Smooth muscle cell (in vitro differentiated cells): Measurements from ENCODE around the gene ADAM19. TPM values are rescaled to one million over a fixed set of nuclear protein-coding genes. Genes with fewer than 3 reads are reported as not detected.

Experiments used
- DNase-seq: peaks from one replicate; lab custom pipeline; 2025; ENCODE audit not compliant: unreplicated experiment; lab: John Stamatoyannopoulos, UW
- H2AFZ ChIP-seq: fragments of 200-600 bp; sonication (generic); 2 replicates; pipeline ENCODE4 v1.6.0; 2016; ENCODE audit warnings: antibody characterized with exemption, low read depth, mild to moderate bottlenecking
- H3F3A ChIP-seq: fragments of 200-600 bp; sonication (generic); 2 replicates; pipeline ENCODE4 v1.6.0; 2017; ENCODE audit warnings: antibody characterized with exemption, low read depth
- H3K27ac ChIP-seq: fragments of 200-600 bp; sonication (generic); 2 replicates; pipeline ENCODE4 v1.5.1; 2016; ENCODE audit warnings: low read depth, mild to moderate bottlenecking
- H3K27me3 ChIP-seq: fragments of 200-600 bp; sonication (generic); 2 replicates; pipeline ENCODE4 v1.6.1; 2016; ENCODE audit warnings: low read depth, mild to moderate bottlenecking
- H3K36me3 ChIP-seq: fragments of 200-600 bp; sonication (generic); 2 replicates; pipeline ENCODE4 v1.5.1; 2016; ENCODE audit warnings: low read depth
- H3K4me1 ChIP-seq: fragments of 200-600 bp; sonication (generic); 2 replicates; pipeline ENCODE4 v1.5.1; 2016; ENCODE audit warnings: low read depth
- H3K4me2 ChIP-seq: fragments of 200-600 bp; sonication (generic); 2 replicates; pipeline ENCODE4 v1.6.0; 2016; ENCODE audit warnings: mild to moderate bottlenecking
- H3K4me3 ChIP-seq: fragments of 200-600 bp; sonication (generic); 2 replicates; pipeline ENCODE4 v1.5.1; 2016; ENCODE audit warnings: mild to moderate bottlenecking
- H3K79me2 ChIP-seq: fragments of 200-600 bp; sonication (generic); 2 replicates; pipeline ENCODE4 v1.6.0; 2016; ENCODE audit warnings: low read depth, mild to moderate bottlenecking
- H3K9ac ChIP-seq: fragments of 200-600 bp; sonication (generic); 2 replicates; pipeline ENCODE4 v1.6.0; 2016; ENCODE audit warnings: low read depth
- H3K9me3 ChIP-seq: fragments of 200-600 bp; sonication (generic); replicated peaks from 2 replicates; pipeline ENCODE4 v1.5.1; 2016; ENCODE audit warnings: low read depth
- H4K20me1 ChIP-seq: fragments of 200-600 bp; sonication (generic); 2 replicates; pipeline ENCODE4 v1.6.0; 2016; ENCODE audit warnings: low read depth
- CTCF ChIP-seq: fragments of 200-600 bp; sonication (generic); IDR thresholded peaks from 2 replicates; pipeline ENCODE4 v1.5.1; 2017; ENCODE audit warnings: borderline replicate concordance, mild to moderate bottlenecking, antibody characterized with exemption; ENCODE audit not compliant: insufficient read depth, poor library complexity, severe bottlenecking
- WGBS: methylation state at CpG from one replicate; pipeline ENCODE4 v1.1.7; 2016; ENCODE audit warnings: low lambda C conversion rate; 5-methylcytosine and 5-hydroxymethylcytosine counted together
- polyA plus RNA-seq: library from polyadenylated mRNA; unstranded; fragments of >200 nt; fragmentation: Nextera tagmentation; extraction: Ambion mirVana; gene quantifications from 2 replicates; pipeline ENCODE4 v1.2.1, GENCODE V29; 2016
- total RNA-seq: library from RNA; depleted of rRNA; stranded (reverse); fragments of >200 nt; gene quantifications from 2 replicates; pipeline ENCODE4 v1.2.3, GENCODE V29; 2014

ADAM19 gene
- total and polyA plus RNA-seq, 2 experiments from 2014 or later, result 62.2 to 112 TPM

GRCh38 chr5:157511651-157512644, 63.6 kb downstream of the ADAM19 start:
- Histone ChIP-seq H3K9me3 (no peaks in the 10 kb centered on the region), H3F3A (peaks cover 21% of the 10 kb centered on the region), H3K79me2 (no peaks in the 10 kb centered on the region), H3K9ac (no peak overlapping the region), H3K36me3 (peaks cover 5% of the 10 kb centered on the region), H3K4me2 (peak overlapping the region; percentile 27), H3K27me3 (no peaks in the 10 kb centered on the region), H3K27ac (peak overlapping the region; percentile 71), H3K4me3 (no peak overlapping the region), H4K20me1 (peaks cover 29% of the 10 kb centered on the region), H3K4me1 (no peaks in the 10 kb centered on the region), H2AFZ (no peak overlapping the region)
- DNase-seq, result peak; percentile 9
- WGBS, result 49% methylated on average over 9 of the region's 9 CpGs
- no peak for TF ChIP-seq CTCF

- no peak overlapping the region for H2AFZ ChIP-seq
- no peak for TF ChIP-seq CTCF
These were observed 64.9 kb downstream of the ADAM19 start for GRCh38 chr5:157510682-157511081.

GRCh38 chr5:157509587-157509986, 66.0 kb downstream of the ADAM19 start:
- Histone ChIP-seq H2AFZ (no peak overlapping the region), H3K9ac (no peak overlapping the region), H3K9me3 (no peaks in the 10 kb centered on the region), H3F3A (peaks cover 6% of the 10 kb centered on the region), H3K4me1 (no peaks in the 10 kb centered on the region), H3K4me2 (no peak overlapping the region), H3K36me3 (peaks cover 21% of the 10 kb centered on the region), H3K79me2 (no peaks in the 10 kb centered on the region), H4K20me1 (peaks cover 29% of the 10 kb centered on the region), H3K27ac (no peak overlapping the region), H3K27me3 (no peaks in the 10 kb centered on the region), H3K4me3 (no peak overlapping the region)
- no peak for DNase-seq
- no peak for TF ChIP-seq CTCF

More at GRCh38 chr5:157510682-157511081, 64.9 kb downstream of the ADAM19 start:
- Histone ChIP-seq H3K9ac (no peak overlapping the region), H3K79me2 (no peaks in the 10 kb centered on the region), H4K20me1 (peaks cover 35% of the 10 kb centered on the region), H3K36me3 (peaks cover 17% of the 10 kb centered on the region), H3K4me1 (no peaks in the 10 kb centered on the region), H3K27me3 (no peaks in the 10 kb centered on the region), H3K9me3 (no peaks in the 10 kb centered on the region), H3K4me2 (no peak overlapping the region), H3F3A (peaks cover 13% of the 10 kb centered on the region), H3K4me3 (no peak overlapping the region), H3K27ac (peak overlapping the region; percentile 71)
- no peak for DNase-seq
- 82% methylated on average over 5 of the region's 5 CpGs for WGBS
